Neuronal stem cell (in vitro differentiated cells): ENCODE results near the gene CDK17.

Experiments used
- DNase-seq: peaks from one replicate; pipeline ENCODE4 v3.0.0-alpha.2; 2013; ENCODE audit warnings: low spot score
- H2AFZ ChIP-seq: one replicate; pipeline ENCODE4 v1.6.1; 2013; ENCODE audit warnings: mild to moderate bottlenecking, low read length, inconsistent platforms
- H2AK5ac ChIP-seq: 2 replicates; pipeline ENCODE4 v1.6.1; 2013; ENCODE audit warnings: low read depth, mild to moderate bottlenecking, inconsistent platforms, low read length, moderate library complexity, mixed read lengths
- H2BK120ac ChIP-seq: 2 replicates; pipeline ENCODE4 v1.6.1; 2013; ENCODE audit warnings: low read depth, mild to moderate bottlenecking, inconsistent platforms, low read length, moderate library complexity, mixed read lengths
- H2BK12ac ChIP-seq: one replicate; pipeline ENCODE4 v1.6.1; 2013; ENCODE audit warnings: low read length, inconsistent platforms
- H2BK15ac ChIP-seq: 2 replicates; pipeline ENCODE4 v1.6.1; 2013; ENCODE audit warnings: mild to moderate bottlenecking, low read length, inconsistent platforms, mixed read lengths
- H2BK5ac ChIP-seq: one replicate; pipeline ENCODE4 v1.6.1; 2013; ENCODE audit warnings: inconsistent platforms, mild to moderate bottlenecking, low read length, moderate library complexity
- H3K14ac ChIP-seq: one replicate; pipeline ENCODE4 v1.6.1; 2013; ENCODE audit warnings: low read length, inconsistent platforms
- H3K18ac ChIP-seq: 2 replicates; pipeline ENCODE4 v1.6.1; 2013; ENCODE audit warnings: low read length, inconsistent platforms
- H3K23ac ChIP-seq: 2 replicates; pipeline ENCODE4 v1.6.1; 2013; ENCODE audit warnings: low read depth, mild to moderate bottlenecking, mixed read lengths, low read length, inconsistent platforms; ENCODE audit not compliant: poor library complexity
- H3K27ac ChIP-seq: replicated peaks from 3 replicates; pipeline ENCODE4 v1.5.1; 2013; ENCODE audit warnings: low read length, inconsistent platforms
- H3K27me3 ChIP-seq, 3 experiments: 2 replicates each; pipeline ENCODE4 v1.6.1; 2013; ENCODE audit warnings: low read length in 3 of 3, mild to moderate bottlenecking in 2 of 3, inconsistent platforms in 1 of 3, low read depth in 1 of 3, mixed read lengths in 1 of 3, moderate library complexity in 1 of 3; ENCODE audit not compliant: control insufficient read depth in 3 of 3, insufficient read depth in 3 of 3
- H3K36me3 ChIP-seq, 2 donors: replicated peaks in 1 of 2; 2 replicates each; pipeline ENCODE4 v1.6.1; 2013; ENCODE audit warnings: low read length in 2 of 2; ENCODE audit not compliant: control insufficient read depth in 2 of 2, insufficient read depth in 2 of 2
- H3K4ac ChIP-seq: 2 replicates; pipeline ENCODE4 v1.6.1; 2013; ENCODE audit warnings: inconsistent platforms, mild to moderate bottlenecking, low read length, moderate library complexity
- H3K4me1 ChIP-seq, 2 donors: 1 replicate in 1 of 2; 2 replicates in 1 of 2; pipeline ENCODE4 v1.6.1; 2013; ENCODE audit warnings: low read length in 2 of 2, low read depth in 1 of 2; ENCODE audit not compliant: control insufficient read depth in 2 of 2, insufficient read depth in 1 of 2
- H3K4me2 ChIP-seq: one replicate; pipeline ENCODE4 v1.6.1; 2013; ENCODE audit warnings: mild to moderate bottlenecking, low read length, inconsistent platforms; ENCODE audit not compliant: insufficient read depth, poor library complexity, severe bottlenecking
- H3K4me3 ChIP-seq, 2 donors: 2 replicates each; pipeline ENCODE4 v1.5.1; 2013; ENCODE audit warnings: low read length in 2 of 2, mild to moderate bottlenecking in 2 of 2, inconsistent platforms in 1 of 2, moderate library complexity in 1 of 2
- H3K79me1 ChIP-seq: one replicate; pipeline ENCODE4 v1.6.1; 2013; ENCODE audit warnings: low read depth, mild to moderate bottlenecking, inconsistent platforms, low read length, moderate library complexity
- H3K9ac ChIP-seq: one replicate; pipeline ENCODE4 v1.6.1; 2013; ENCODE audit warnings: mild to moderate bottlenecking, low read depth, low read length, inconsistent platforms; ENCODE audit not compliant: poor library complexity
- H3K9me3 ChIP-seq, 2 donors: replicated peaks in 1 of 2; 2 replicates each; pipeline versions ENCODE3 to v1.6.1; 2013; ENCODE audit warnings: low read length in 2 of 2, mild to moderate bottlenecking in 2 of 2, inconsistent platforms in 1 of 2, low read depth in 1 of 2, mixed read lengths in 1 of 2, moderate library complexity in 1 of 2; ENCODE audit not compliant: control insufficient read depth in 2 of 2, insufficient read depth in 1 of 2
- H4K8ac ChIP-seq: one replicate; pipeline ENCODE4 v1.6.1; 2013; ENCODE audit warnings: low read depth, mild to moderate bottlenecking, inconsistent platforms, low read length, moderate library complexity
- H4K91ac ChIP-seq: one replicate; pipeline ENCODE4 v1.6.1; 2013; ENCODE audit warnings: low read length, low read depth, mild to moderate bottlenecking, inconsistent platforms; ENCODE audit not compliant: poor library complexity
- WGBS, 2 donors: extraction: QIAGEN DNeasy Blood & Tissue Kit; methylation state at CpG; one replicate each; pipeline ENCODE4 v1.1.7; 2013; ENCODE audit warnings: missing lambda C conversion rate in 2 of 2, mixed read lengths in 1 of 2; ENCODE audit not compliant: insufficient read length in 2 of 2, insufficient replicate concordance in 1 of 2; ENCODE audit errors: extremely low coverage in 2 of 2; 5-methylcytosine and 5-hydroxymethylcytosine counted together

Gene CDK17

DNA sequence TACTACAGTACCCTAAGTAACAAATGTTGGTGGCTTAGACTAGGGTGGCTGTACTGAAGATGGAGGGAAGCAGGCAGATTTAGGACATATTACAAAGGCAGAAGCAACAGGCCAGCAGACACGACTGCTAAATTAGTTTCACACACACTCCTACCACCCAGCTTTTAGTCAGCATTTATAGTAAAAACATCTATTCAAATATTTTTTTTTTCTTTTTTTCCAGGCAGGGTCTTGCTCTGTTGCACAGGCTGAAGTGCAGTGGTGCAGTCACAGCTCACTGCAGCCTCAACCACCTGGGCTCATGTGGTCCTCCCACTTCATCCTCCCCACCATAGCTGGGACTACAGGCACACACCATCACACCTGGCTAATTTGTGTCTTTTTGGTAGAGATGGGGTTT lies 72.9 kb downstream of the CDK17 start:
- Histone ChIP-seq H3K18ac (no peak overlapping the region), H3K4ac (no peak overlapping the region), H4K91ac (no peak overlapping the region), H3K4me3 (no peak overlapping the region), H2BK5ac (no peak overlapping the region), H3K27ac (no peak overlapping the region), H3K9ac (no peak overlapping the region), H3K14ac (no peak overlapping the region), H3K36me3 (peaks cover 2 to 63% of the 10 kb centered on the region in 2 donors), H2AK5ac (no peak overlapping the region), H2BK15ac (no peak overlapping the region), H3K4me2 (no peak overlapping the region), H2BK12ac (no peak overlapping the region), H3K9me3 (peaks cover 4 to 5% of the 10 kb centered on the region in 2 donors), H3K27me3 (no peaks in the 10 kb centered on the region), H2AFZ (no peak overlapping the region), H2BK120ac (no peak overlapping the region), H4K8ac (no peak overlapping the region), H3K23ac (no peak overlapping the region), H3K79me1 (no peaks in the 10 kb centered on the region), H3K4me1 (no peaks in the 10 kb centered on the region)
- no CpG with 5 or more reads among the region's 1 CpG for WGBS, 2 donors
- DNase-seq: no peak

GRCh38 chr12:96326628-96327227 lies 73.5 kb downstream of the CDK17 start:
- Histone ChIP-seq H3K27me3 (no peaks in the 10 kb centered on the region), H2BK15ac (no peak overlapping the region), H3K9me3 (peaks cover 6 to 10% of the 10 kb centered on the region in 2 donors), H3K4me2 (no peak overlapping the region), H3K4ac (no peak overlapping the region), H3K27ac (no peak overlapping the region), H4K8ac (no peak overlapping the region), H3K79me1 (no peaks in the 10 kb centered on the region), H3K18ac (no peak overlapping the region), H2BK12ac (no peak overlapping the region), H2BK120ac (no peak overlapping the region), H3K4me3 (no peak overlapping the region), H2AK5ac (no peak overlapping the region), H3K36me3 (peaks cover 4 to 63% of the 10 kb centered on the region in 2 donors), H3K23ac (no peak overlapping the region), H2BK5ac (no peak overlapping the region), H3K9ac (no peak overlapping the region), H4K91ac (no peak overlapping the region), H3K4me1 (no peaks in the 10 kb centered on the region), H3K14ac (no peak overlapping the region), H2AFZ (no peak overlapping the region)
- DNase-seq: no peak
- WGBS, 2 donors: no CpG with 5 or more reads among the region's 6 CpGs

GRCh38 chr12:96323906-96324305 lies 76.3 kb downstream of the CDK17 start:
- Histone ChIP-seq H3K27ac (no peak overlapping the region), H2BK120ac (no peak overlapping the region), H4K91ac (no peak overlapping the region), H2BK12ac (no peak overlapping the region), H3K4ac (no peak overlapping the region), H3K9ac (no peak overlapping the region), H2BK15ac (no peak overlapping the region), H3K27me3 (no peaks in the 10 kb centered on the region), H3K36me3 (peaks cover 4 to 43% of the 10 kb centered on the region in 2 donors), H3K18ac (no peak overlapping the region), H2AK5ac (no peak overlapping the region), H3K14ac (no peak overlapping the region), H2BK5ac (no peak overlapping the region), H4K8ac (no peak overlapping the region), H3K4me2 (no peak overlapping the region), H3K4me1 (no peaks in the 10 kb centered on the region), H3K4me3 (no peak overlapping the region), H2AFZ (no peak overlapping the region), H3K79me1 (no peaks in the 10 kb centered on the region), H3K23ac (no peak overlapping the region), H3K9me3 (peaks cover 6 to 10% of the 10 kb centered on the region in 2 donors)
- DNase-seq: no peak
- WGBS, 2 donors: no CpG with 5 or more reads among the region's 3 CpGs

- Histone ChIP-seq H4K91ac (no peak overlapping the region), H3K9ac (no peak overlapping the region), H3K9me3 (peaks cover 6 to 10% of the 10 kb centered on the region in 2 donors), H3K23ac (no peak overlapping the region), H2BK15ac (no peak overlapping the region), H3K4me3 (no peak overlapping the region), H2AFZ (no peak overlapping the region), H3K79me1 (no peaks in the 10 kb centered on the region), H2AK5ac (no peak overlapping the region), H4K8ac (no peak overlapping the region), H2BK120ac (no peak overlapping the region), H3K27me3 (no peaks in the 10 kb centered on the region), H2BK12ac (no peak overlapping the region), H2BK5ac (no peak overlapping the region), H3K18ac (no peak overlapping the region), H3K27ac (no peak overlapping the region), H3K4me2 (no peak overlapping the region), H3K4ac (no peak overlapping the region), H3K4me1 (no peaks in the 10 kb centered on the region), H3K14ac (no peak overlapping the region), H3K36me3 (peaks cover 4 to 40% of the 10 kb centered on the region in 2 donors)
- WGBS, 2 donors: no CpG with 5 or more reads among the region's 1 CpG
- no peak for DNase-seq
These were observed 77.5 kb downstream of the CDK17 start for GRCh38 chr12:96322720-96323119.
